Body of pancreas (tissue), 4 donors: ENCODE results near the gene CCDC172.

Experiments used
- CTCF ChIP-seq, 7 experiments: fragments of 450-650 bp in 4 of 7; fragments of 200-600 bp in 3 of 7; sonication (generic) in 3 of 7; IDR thresholded peaks; one replicate each; pipeline ENCODE4 v1.5.1; 2016 to 2019; ENCODE audit warnings: antibody characterized with exemption in 7 of 7
- POLR2A ChIP-seq, 3 donors: fragments of 450-650 bp; IDR thresholded peaks; one replicate each; pipeline ENCODE4 v1.6.1; 2016; ENCODE audit warnings: antibody characterized with exemption in 3 of 3, mild to moderate bottlenecking in 2 of 3

GRCh38 chr10:116429288-116429977, 105.2 kb downstream of the CCDC172 start:
- TF ChIP-seq CTCF (IDR thresholded peaks at IDR 0.05) (no peak), POLR2A (IDR thresholded peaks at IDR 0.05) (no peak)
